HG03196 (cell line): ENCODE results near the gene POU2AF1.

Experiments used
- ATAC-seq: cut with Tn5 transposase; IDR thresholded peaks from one replicate; pipeline ENCODE4 v1.9.1; 2021; ENCODE audit not compliant: unreplicated experiment

POU2AF1 gene

GRCh38 chr11:111361874-111362273, 17.2 kb downstream of the POU2AF1 start:
- ATAC-seq = no peak

- no peak for ATAC-seq
Measured at GRCh38 chr11:111361052-111361801, 17.8 kb downstream of the POU2AF1 start.

- no peak for ATAC-seq
Measured at GRCh38 chr11:111360150-111361043, 18.7 kb downstream of the POU2AF1 start.

- no peak for ATAC-seq
Measured at GRCh38 chr11:111359223-111360149, 19.6 kb downstream of the POU2AF1 start.

- ATAC-seq = no peak
Measured at GRCh38 chr11:111358038-111359001, 20.8 kb downstream of the POU2AF1 start.

- no peak for ATAC-seq
Measured at GRCh38 chr11:111357150-111358037, 21.7 kb downstream of the POU2AF1 start.

GRCh38 chr11:111356660-111357048, 22.4 kb downstream of the POU2AF1 start:
- ATAC-seq = no peak

GRCh38 chr11:111355956-111356659, 23.0 kb downstream of the POU2AF1 start:
- no peak for ATAC-seq

- no peak for ATAC-seq
Measured at GRCh38 chr11:111355101-111355500, 24.0 kb downstream of the POU2AF1 start.

GRCh38 chr11:111354601-111354891, 24.5 kb downstream of the POU2AF1 start:
- no peak for ATAC-seq

GRCh38 chr11:111353776-111354600, 25.1 kb downstream of the POU2AF1 start:
- no peak for ATAC-seq

- no peak for ATAC-seq
Measured at GRCh38 chr11:111352935-111353710, 26.0 kb downstream of the POU2AF1 start.

GRCh38 chr11:111352231-111352746, 26.8 kb downstream of the POU2AF1 start:
- ATAC-seq = no peak

GRCh38 chr11:111351374-111352055, 27.6 kb downstream of the POU2AF1 start:
- no peak for ATAC-seq

GRCh38 chr11:111350811-111351210, 28.3 kb downstream of the POU2AF1 start:
- ATAC-seq = no peak

GRCh38 chr11:111349191-111349695, 29.8 kb downstream of the POU2AF1 start:
- ATAC-seq = no peak
